Frontal cortex (tissue), 4 donors: ENCODE results near the gene EFR3B. TPM values are rescaled to one million over a fixed set of nuclear protein-coding genes. Genes with fewer than 3 reads are reported as not detected.

Source experiments
- DNase-seq, 2 donors: peaks; one replicate each; pipeline ENCODE4 v3.0.0; 2012; ENCODE audit warnings: low spot score in 2 of 2
- FAIRE-seq: peaks from 2 replicates; lab custom pipeline; 2012; peaks lifted over from hg19 to GRCh38; lab: Jason Lieb, UNC
- total RNA-seq: library from RNA; depleted of rRNA; stranded (reverse); fragments of >200 nt; gene quantifications from one replicate; pipeline ENCODE4 v1.2.3, GENCODE V29; 2014
- donor health status: control.
- donor health status: control.
- donor health status: control.

EFR3B gene
- total RNA-seq, 1 donor from 2014 or later, result 42.0 TPM

- no peak for FAIRE-seq
Observed at GRCh38 chr2:25065768-25066167, 23.9 kb downstream of the EFR3B start.

DNA sequence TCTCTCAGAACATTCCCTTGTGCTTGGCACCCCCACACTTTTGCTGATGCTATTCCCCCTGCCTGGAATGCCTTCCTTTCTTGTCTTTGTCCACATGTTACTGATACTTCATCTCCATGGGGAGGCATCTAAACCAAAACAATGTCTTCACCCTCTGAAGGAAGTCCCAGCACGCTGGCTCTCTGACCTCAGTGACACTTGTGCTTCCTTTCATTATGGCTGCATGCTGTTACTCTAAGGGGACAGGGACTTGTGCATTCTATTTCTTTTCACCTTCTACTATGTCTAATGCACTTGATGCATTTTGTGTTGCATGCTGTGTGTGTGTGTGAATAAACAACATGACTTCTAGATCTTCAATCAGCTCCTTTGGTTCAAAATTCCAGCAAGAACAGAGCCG lies 24.6 kb downstream of the EFR3B start:
- DNase-seq (no peak), FAIRE-seq (no peak)

More at GRCh38 chr2:25065768-25066167, 23.9 kb downstream of the EFR3B start:
- no peak for DNase-seq

GRCh38 chr2:25068217-25068616 lies 26.3 kb downstream of the EFR3B start:
- DNase-seq (no peak), FAIRE-seq (no peak)

- DNase-seq, result no peak
- FAIRE-seq, result no peak
Observed at GRCh38 chr2:25071966-25072365, 30.1 kb downstream of the EFR3B start.

- DNase-seq (no peak), FAIRE-seq (no peak)
Observed at GRCh38 chr2:25072606-25073005, 30.7 kb downstream of the EFR3B start.

DNA sequence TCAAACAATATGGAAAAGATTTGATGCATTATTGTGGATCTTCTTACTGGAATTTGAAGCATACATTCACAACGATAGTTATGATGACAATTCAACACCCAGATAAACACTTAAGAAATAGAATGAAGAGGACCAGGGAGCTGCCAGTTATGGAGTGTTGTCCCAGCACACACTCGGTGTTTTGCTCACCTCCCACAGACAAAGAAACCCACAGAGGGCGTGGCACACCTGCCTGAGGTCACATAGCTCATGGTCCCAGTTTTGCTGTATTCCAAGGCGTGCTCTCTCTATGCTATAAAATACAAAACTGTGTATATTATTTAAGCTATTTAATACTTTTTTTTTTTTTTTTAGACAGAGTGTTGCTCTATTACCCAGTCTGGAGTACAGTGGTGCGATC lies 31.1 kb downstream of the EFR3B start:
- no peak for FAIRE-seq

DNA sequence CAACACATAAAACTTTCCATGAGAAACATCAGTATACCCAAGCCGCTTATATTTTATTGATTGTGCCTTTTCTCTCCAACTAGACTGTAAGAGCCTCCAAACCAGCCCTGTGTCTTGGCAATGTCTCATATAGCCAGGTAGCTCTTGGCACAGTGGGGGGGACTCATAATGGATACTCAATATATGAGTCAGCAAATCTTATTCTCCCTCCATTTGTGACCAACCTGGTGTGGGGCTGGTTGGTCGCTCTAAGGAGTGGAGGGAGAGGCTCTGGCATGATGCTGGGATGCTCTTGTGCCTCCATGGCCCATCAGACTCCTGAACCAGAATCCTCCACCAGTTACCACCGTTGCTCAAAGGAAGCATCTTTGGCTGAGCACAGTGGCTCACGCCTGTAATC lies 32.0 kb downstream of the EFR3B start:
- DNase-seq (no peak), FAIRE-seq (no peak)

More for the DNA sequence above, 31.1 kb downstream of the EFR3B start:
- no peak for DNase-seq

DNA sequence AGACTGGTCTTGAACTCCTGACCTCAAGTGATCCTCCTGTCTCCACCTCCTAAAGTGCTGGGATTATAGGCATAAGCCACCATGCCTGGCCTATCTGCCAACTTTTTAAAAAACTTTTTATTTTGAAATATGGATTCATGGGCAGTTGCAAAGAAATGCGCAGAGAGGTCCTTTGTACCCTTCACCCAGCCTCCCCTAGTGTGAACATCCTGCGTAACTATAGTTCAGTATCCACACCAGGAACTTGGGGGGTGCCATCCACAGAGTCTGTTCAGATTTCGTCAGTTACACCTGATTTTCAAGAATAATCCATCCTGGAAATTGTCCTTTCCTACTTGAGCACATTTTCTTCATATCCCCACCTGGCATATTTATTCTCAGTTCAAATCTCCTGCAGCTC lies 33.0 kb downstream of the EFR3B start:
- FAIRE-seq (no peak), DNase-seq (no peak)

DNA sequence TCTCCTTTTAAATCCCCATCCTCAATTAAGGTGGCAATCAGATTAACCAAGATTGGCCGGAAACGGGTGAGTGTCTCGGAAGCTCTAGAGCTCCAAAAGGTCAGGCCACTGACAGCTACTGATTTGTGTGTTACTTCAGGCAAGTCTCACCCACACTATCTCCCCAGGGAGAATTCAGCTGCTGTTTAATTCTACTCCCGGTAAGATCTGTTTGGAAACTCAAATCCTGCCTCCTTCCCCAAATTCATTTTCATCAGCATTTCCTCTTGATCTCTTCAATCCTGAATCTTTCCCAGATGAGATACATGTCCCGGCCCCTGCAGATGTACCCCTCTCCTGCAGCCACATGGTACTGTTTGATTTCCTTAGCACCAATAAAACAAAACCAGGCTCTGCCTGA lies 34.9 kb downstream of the EFR3B start:
- DNase-seq (no peak), FAIRE-seq (no peak)

- FAIRE-seq (no peak), DNase-seq (no peak)
Observed at GRCh38 chr2:25077789-25078169, 35.9 kb downstream of the EFR3B start.

DNA sequence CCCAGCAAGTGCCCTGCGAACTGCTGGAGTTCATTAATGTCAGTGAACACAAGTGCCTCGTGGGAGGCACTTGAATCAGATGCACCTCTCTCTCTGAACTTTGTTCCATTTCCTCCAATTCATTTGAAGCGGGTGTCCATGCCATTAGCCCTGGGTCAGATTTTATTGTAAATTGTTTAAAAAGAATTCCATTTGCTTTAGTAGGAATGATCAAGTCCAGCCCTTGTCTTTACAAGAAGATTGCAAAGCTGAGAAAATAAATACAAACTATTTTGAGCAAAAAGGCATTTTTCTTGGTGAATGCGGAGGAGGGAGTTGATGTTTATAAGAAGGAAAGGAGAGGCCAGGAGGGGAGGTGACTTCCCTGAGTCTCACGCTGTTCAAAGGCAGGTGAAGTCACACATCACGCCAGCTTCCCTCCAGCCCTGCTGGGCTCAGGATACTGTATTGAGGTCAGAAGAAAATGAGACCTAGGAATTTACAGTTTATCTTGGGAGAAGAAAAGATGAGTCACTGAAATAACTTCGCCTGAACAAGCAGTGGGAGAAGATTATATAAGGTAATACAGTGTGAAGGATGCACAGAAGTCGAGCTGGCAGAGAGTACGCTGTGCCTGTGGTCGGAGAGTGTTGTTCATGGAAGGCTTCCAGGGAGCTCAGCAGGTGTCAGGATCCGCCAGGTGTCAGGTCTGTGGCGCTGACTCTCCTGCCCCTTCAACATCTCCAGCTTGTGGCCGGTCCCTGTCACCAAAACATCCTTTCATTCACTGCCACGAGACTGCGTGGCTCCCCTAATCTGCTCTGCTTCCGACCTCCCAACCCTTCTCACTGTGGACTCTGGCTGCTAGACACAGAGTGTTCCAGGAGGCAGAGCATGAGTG lies 36.5 kb downstream of the EFR3B start:
- DNase-seq, result no peak
- no peak for FAIRE-seq

- no peak for FAIRE-seq
- DNase-seq, result no peak
Observed at GRCh38 chr2:25079050-25079635, 37.3 kb downstream of the EFR3B start.

- no peak for FAIRE-seq
- no peak for DNase-seq
Observed at GRCh38 chr2:25081237-25081790, 39.4 kb downstream of the EFR3B start.

GRCh38 chr2:25082002-25082622 lies 40.2 kb downstream of the EFR3B start:
- FAIRE-seq (no peak), DNase-seq (no peak)

DNA sequence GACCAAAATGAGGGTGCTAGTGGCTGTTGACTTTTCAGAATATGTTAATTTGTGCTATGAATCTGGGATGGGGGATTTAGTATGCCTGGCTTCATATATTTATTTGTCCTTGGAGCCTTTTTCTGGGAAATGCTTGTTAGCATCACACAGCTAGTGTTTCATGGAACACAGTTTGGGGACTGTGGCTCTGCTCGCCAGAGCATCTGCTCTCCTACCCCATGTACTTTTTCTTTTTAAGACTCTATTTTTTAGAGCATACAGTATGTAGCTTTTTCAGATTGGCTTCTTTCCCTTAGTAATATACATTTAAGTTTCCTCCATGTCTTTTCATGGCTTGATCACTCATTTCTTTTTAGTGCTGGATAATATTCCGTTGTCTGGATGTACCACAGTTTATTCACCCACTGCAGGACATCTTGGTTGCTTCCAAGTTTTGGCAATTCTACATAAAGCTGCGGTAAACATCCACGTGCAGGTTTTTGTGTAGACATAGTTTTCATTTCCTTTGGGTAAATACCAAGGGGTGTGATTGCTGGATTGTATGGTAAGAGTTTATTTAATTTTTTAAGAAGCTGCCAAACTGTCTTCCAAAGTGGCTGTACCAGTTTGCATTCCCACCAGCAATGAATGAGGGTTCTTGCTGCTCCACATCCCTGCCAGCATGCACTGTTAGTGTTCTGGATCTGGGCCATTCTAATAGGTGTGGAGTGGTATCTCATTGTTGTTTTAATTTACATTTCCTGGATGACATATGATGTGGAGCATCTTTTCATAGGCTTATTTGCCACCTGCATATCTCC lies 44.1 kb downstream of the EFR3B start:
- DNase-seq (no peak), FAIRE-seq (no peak)

- no peak for DNase-seq
Observed at GRCh38 chr2:25088817-25089516, 47.1 kb downstream of the EFR3B start.

DNA sequence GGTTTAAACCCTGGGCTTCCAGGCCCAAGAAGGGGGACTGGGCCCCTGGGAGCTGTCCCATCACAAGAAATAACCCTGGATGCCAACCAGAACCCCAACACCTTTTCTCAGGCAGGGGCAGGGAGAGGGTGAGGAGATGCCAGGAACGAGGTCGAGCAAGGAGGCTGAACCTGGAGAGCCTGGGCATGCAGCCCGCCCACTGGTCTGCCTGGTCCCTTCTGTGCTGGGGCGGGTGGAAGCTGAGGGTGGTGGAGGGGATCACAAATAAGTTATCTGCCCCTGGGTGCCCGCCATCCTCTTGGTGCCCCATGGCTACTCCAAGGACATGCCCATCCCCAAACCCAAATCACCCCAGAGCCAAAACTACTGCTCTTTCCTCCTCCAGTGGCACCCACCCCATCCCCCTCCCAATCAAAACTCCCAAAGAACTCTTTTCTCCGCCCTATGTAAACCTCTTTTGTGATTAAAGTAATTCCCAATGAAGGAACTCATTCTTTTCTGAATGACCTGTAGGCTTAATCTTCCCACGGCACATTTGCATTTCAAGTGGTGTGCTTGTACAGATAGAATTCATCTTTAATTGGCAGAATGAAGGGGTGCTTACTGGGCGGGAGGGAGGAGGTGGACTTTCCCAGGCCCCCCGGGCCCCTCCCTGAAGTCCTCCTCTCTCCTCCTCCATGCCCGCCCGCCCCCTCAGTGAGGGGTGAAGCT lies 47.9 kb downstream of the EFR3B start:
- no peak for FAIRE-seq
- DNase-seq, result no peak

More at GRCh38 chr2:25088817-25089516, 47.1 kb downstream of the EFR3B start:
- no peak for FAIRE-seq

DNA sequence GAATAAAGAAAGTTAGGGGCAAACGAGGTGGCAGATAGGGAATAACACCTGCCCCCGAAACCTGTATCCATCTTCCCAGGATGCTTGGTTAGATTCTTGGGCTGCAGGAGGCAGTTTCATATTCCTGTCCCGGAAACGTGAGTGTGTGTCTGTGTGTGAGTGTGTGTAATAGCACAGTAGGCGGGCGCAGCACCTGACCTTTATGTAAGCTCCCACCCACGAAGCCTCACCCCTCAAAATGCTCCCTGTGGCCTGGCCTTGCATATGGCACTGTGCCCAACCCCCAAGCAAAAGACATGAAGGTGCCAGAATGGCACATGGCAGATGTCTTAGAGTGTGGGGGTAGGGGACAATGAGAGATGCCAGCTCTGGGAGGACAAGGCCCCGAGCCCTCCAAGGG lies 48.9 kb downstream of the EFR3B start:
- DNase-seq, result no peak
- FAIRE-seq, result no peak

GRCh38 chr2:25091265-25091664 lies 49.4 kb downstream of the EFR3B start:
- FAIRE-seq (no peak), DNase-seq (no peak)
